HUES48 (cell line): Measurements from ENCODE around the gene SLC24A3.
"Not testable (repeated sequence)": the region's sequence is repeated elsewhere in the genome, so short reads cannot be mapped to it uniquely, and the experiment has no call there.

Experiments used
- H3K27ac ChIP-seq: one replicate; pipeline ENCODE4 v1.7.0; 2013; ENCODE audit warnings: low read depth, low read length, inconsistent platforms
- H3K27me3 ChIP-seq: 2 replicates; pipeline ENCODE4 v1.6.1; 2013; ENCODE audit warnings: mild to moderate bottlenecking, low read length; ENCODE audit not compliant: control insufficient read depth, insufficient read depth
- H3K36me3 ChIP-seq: 2 replicates; pipeline ENCODE4 v1.6.1; 2013; ENCODE audit warnings: low read length; ENCODE audit not compliant: control insufficient read depth, insufficient read depth
- H3K4me1 ChIP-seq: 2 replicates; pipeline ENCODE4 v1.6.1; 2013; ENCODE audit warnings: mild to moderate bottlenecking, low read length; ENCODE audit not compliant: control insufficient read depth, insufficient read depth
- H3K4me3 ChIP-seq: 2 replicates; pipeline ENCODE4 v1.5.1; 2013; ENCODE audit warnings: mild to moderate bottlenecking, low read depth, low read length
- H3K9ac ChIP-seq: 2 replicates; pipeline ENCODE4 v1.6.1; 2013; ENCODE audit warnings: mild to moderate bottlenecking, low read depth, low read length, moderate library complexity
- H3K9me3 ChIP-seq: 2 replicates; pipeline ENCODE4 v1.6.1; 2013; ENCODE audit warnings: low read length; ENCODE audit not compliant: control insufficient read depth, insufficient read depth

SLC24A3 gene

DNA sequence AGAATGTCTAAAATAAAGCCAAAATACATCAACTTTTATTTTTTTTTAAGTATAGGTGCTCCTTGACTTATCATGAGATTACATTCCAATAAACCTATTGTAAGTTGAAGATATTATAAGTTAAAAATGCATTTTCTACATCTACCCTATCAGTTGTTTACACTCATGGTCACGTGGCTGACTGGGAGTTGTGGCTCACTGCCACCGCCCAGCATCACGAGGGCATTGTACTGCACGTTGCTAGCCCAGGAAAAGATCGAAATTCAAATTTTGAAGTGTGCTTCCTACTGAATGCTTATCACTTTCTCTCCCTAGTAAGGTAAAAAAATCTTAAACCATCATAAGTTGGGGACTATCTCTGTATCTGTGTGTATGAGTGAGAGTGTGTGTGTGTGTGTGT is 419.0 kb downstream of the SLC24A3 start:
- H3K27me3 ChIP-seq: no peaks in the 10 kb centered on the region
- no peaks in the 10 kb centered on the region for H3K36me3 ChIP-seq
- no peak overlapping the region for H3K27ac ChIP-seq
- H3K9me3 ChIP-seq: no peaks in the 10 kb centered on the region
- H3K9ac ChIP-seq: no peak overlapping the region
- no peak overlapping the region for H3K4me3 ChIP-seq
- no peaks in the 10 kb centered on the region for H3K4me1 ChIP-seq

DNA sequence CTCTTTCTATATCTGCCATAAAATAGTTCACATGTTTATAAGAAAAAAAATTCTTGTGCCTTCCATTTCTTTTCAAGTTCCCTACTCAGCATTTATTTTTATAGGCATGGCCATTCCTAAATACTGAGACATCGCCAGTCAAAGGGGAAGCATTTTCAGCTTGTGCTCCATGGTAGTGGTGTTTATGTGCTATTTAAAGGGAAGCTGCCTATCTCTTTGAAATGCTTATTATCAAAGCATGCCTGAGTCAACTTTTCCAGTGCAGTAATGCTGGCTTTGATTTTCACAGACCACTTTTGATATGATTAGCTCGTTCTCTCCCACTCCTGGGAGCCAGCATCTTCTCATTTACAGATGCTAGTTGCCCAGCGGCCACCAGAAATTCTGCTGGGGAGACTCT is 421.5 kb downstream of the SLC24A3 start:
- Histone ChIP-seq H3K27ac (no peak overlapping the region), H3K4me3 (no peak overlapping the region), H3K4me1 (no peaks in the 10 kb centered on the region), H3K27me3 (no peaks in the 10 kb centered on the region), H3K9ac (no peak overlapping the region), H3K9me3 (no peaks in the 10 kb centered on the region), H3K36me3 (no peaks in the 10 kb centered on the region)

DNA sequence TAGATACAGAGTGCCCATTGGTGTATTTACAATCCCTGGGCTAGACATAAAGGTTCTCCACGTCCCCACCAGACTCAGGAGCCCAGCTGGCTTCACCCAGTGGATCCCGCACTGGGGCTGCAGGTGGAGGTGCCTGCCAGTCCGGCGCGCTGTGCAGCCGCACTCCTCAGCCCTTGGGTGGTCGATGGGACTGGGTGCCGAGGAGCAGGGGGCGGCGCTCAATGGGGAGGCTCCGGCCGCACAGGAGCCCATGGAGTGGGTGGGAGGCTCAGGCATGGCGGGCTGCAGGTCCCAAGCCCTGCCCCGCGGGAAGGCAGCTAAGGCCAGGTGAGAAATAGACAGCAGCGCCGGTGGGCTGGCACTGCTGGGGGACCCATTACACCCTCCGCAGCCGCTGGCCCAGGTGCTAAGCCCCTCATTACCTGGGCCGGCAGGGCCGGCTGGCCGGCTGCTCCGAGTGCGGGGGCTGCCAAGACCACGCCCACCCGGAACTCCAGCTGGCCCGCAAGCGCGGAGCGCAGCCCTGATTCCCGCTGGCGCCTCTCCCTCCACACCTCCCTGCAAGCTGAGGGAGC is 427.1 kb downstream of the SLC24A3 start:
- not testable (repeated sequence) for H3K9ac ChIP-seq, H3K4me3 ChIP-seq, H3K9me3 ChIP-seq, H3K27ac ChIP-seq, H3K36me3 ChIP-seq, H3K27me3 ChIP-seq, H3K4me1 ChIP-seq

DNA sequence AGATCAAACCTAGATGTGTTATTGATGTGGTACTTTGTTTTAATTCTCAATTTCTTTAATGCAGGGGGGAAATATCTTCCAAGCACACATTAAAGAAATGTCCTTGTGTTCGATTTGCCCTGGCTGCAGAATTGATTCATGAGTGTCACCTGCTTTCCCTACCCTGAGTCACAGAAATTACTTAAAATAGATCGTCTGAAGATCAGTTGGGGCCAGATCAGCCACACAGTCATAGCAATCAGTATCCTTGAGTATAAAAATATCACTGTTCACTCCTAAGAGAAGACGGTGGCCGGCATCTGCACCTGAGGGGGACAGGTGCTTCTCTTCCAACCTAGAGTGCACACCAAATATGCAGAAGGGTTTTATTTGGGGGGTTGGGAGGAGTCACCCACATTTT is 430.4 kb downstream of the SLC24A3 start:
- H3K27ac ChIP-seq: no peak overlapping the region
- H3K9me3 ChIP-seq: no peaks in the 10 kb centered on the region
- H3K27me3 ChIP-seq: no peaks in the 10 kb centered on the region
- H3K36me3 ChIP-seq: no peaks in the 10 kb centered on the region
- no peak overlapping the region for H3K4me3 ChIP-seq
- H3K4me1 ChIP-seq: no peaks in the 10 kb centered on the region
- no peak overlapping the region for H3K9ac ChIP-seq

DNA sequence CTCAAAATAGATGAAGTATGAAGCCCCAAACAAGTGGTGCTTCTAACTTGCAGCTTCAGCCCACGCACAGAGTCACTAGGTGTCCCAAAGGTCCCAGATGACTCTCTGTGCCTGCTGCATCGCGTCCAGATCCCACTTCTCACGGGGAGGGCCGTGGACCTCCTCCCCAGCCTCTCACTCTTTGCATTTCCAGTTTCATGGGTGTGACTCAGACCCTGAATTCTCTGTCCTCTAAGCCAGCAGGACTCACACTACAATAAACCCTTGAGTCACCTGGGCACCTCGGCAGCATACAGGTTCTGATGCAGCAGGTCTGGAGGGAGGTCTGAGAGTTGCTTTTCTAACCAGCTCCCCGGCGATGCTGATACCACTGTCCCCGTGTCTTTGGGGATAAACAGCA is 431.6 kb downstream of the SLC24A3 start:
- no peaks in the 10 kb centered on the region for H3K9me3 ChIP-seq
- H3K27ac ChIP-seq: no peak overlapping the region
- no peaks in the 10 kb centered on the region for H3K4me1 ChIP-seq
- H3K36me3 ChIP-seq: no peaks in the 10 kb centered on the region
- H3K9ac ChIP-seq: no peak overlapping the region
- no peak overlapping the region for H3K4me3 ChIP-seq
- H3K27me3 ChIP-seq: no peaks in the 10 kb centered on the region

DNA sequence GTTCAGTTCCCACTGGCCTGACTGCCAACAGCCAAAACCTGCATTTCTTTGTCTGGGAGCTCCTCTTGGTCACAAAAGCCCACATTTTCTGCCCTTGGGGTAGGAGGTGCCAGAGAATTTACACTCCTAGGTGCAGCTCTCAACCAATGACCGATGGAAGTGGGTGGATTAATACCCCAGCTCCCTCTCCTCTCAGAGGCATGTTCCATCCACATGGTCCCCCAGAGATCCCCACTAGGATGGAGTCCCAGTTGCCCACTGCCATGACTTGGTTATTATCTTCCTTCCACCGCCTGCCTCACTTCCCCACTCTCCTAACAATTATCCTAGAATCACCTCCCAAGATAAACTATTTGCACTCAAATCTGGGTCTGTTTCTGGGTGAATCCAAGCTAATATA is 434.5 kb downstream of the SLC24A3 start:
- Histone ChIP-seq H3K9ac (no peak overlapping the region), H3K4me3 (no peak overlapping the region), H3K4me1 (no peaks in the 10 kb centered on the region), H3K27me3 (no peaks in the 10 kb centered on the region), H3K27ac (no peak overlapping the region), H3K36me3 (no peaks in the 10 kb centered on the region), H3K9me3 (no peaks in the 10 kb centered on the region)

DNA sequence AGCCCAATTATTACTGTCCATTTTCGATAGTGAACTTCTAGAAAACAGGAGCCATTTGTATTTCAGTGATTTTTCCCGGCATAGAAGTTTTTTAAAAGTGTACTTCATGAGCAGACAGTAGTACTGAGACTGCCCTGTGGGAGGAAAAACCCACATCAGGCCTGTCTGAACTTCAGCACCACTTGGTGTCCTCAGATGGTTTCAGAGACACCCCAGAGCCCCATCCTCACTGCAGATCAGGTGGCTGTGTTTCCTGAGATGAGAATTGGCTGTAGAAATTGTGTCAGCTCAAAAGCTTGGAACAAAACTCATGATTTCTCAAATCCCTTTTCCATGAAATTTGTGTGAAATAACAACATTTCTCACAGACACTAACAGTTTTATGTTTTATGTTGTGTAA is 435.6 kb downstream of the SLC24A3 start:
- H3K27ac ChIP-seq: no peak overlapping the region
- H3K9ac ChIP-seq: no peak overlapping the region
- no peaks in the 10 kb centered on the region for H3K36me3 ChIP-seq
- H3K4me1 ChIP-seq: no peaks in the 10 kb centered on the region
- no peak overlapping the region for H3K4me3 ChIP-seq
- H3K9me3 ChIP-seq: no peaks in the 10 kb centered on the region
- H3K27me3 ChIP-seq: no peaks in the 10 kb centered on the region

DNA sequence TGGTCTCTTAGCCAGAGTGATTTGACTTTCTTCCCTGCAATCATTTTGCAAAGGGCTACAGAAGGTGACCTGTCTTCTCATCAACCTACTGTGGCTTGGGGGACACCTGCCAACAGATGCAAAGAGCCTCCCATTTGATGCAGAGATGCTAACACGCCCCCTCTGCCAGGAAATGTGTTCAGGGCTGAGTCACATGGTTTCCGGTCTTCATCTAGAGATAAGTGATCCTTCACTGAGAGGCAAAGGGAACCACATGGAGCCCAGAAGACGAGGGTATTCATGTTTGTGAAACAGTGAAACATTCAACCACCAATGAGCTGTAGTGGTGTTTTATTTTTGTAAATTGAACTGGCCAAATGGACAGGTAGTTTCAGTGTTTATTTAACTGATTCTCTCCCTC is 436.6 kb downstream of the SLC24A3 start:
- H3K9ac ChIP-seq: no peak overlapping the region
- H3K9me3 ChIP-seq: no peaks in the 10 kb centered on the region
- H3K36me3 ChIP-seq: no peaks in the 10 kb centered on the region
- no peaks in the 10 kb centered on the region for H3K27me3 ChIP-seq
- H3K27ac ChIP-seq: no peak overlapping the region
- H3K4me3 ChIP-seq: no peak overlapping the region
- no peaks in the 10 kb centered on the region for H3K4me1 ChIP-seq

DNA sequence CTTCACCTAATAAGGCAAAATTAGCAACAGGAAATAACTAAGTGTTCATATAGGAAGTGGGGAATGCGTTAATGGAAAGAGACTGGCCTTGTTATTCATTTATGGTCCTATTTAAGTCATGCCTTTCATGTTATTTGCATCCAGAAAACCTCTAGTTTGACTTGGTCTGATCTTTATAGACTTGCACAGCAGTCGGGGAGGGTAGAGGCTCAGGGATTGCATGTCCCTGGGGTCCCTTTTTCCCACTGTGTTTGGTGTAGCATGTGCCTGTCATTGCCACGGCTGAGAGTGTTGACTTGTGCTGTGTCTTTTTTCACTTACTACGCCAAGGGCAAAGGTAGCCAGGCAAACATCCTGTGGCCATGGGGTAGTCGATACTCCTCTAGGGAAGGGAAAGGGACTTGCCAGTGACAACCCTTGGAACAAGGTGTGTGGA is 440.2 kb downstream of the SLC24A3 start:
- Histone ChIP-seq H3K4me1 (no peaks in the 10 kb centered on the region), H3K36me3 (no peaks in the 10 kb centered on the region), H3K9me3 (no peaks in the 10 kb centered on the region), H3K9ac (no peak overlapping the region), H3K27ac (no peak overlapping the region), H3K4me3 (no peak overlapping the region), H3K27me3 (no peaks in the 10 kb centered on the region)

DNA sequence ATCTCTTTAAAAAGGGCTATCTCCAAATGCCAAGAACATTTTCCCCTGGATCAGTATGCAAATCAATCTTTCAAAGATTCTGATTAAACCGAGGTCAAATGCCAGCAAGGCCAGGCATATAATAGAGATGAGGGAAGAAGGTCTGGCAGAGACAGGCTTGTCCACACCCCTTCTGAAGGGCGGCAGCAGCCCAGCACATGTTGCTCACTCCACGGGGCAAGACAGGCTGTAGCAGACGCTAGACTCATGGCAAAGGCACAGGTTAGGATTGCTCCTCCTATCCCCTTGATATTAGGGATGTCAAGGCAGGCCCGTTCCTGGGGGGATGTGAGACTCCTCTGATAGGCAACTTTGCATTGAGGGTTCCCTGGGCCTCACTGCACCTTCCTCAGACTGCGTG is 440.9 kb downstream of the SLC24A3 start:
- H3K9ac ChIP-seq: no peak overlapping the region
- no peak overlapping the region for H3K27ac ChIP-seq
- no peak overlapping the region for H3K4me3 ChIP-seq
- H3K9me3 ChIP-seq: no peaks in the 10 kb centered on the region
- H3K27me3 ChIP-seq: no peaks in the 10 kb centered on the region
- H3K4me1 ChIP-seq: no peaks in the 10 kb centered on the region
- H3K36me3 ChIP-seq: no peaks in the 10 kb centered on the region

DNA sequence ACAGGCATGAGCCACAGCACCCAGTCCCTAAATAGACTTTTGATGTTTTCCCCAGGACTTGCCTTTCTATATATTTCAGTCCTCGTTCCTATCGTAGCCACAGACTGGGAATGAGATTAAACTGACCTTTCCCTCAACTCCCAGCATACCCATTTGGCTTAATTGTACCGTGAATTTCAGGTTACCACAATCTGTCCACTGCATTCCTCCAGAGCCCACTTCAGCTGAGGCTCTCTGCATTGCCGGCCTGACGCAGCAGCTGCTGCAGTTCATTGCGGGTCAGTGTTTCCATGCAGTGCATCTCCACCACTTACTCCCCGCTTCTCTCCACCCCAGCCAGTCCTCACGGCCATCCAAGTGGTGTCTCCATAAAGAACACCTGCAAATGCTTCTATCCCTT is 442.5 kb downstream of the SLC24A3 start:
- Histone ChIP-seq H3K4me1 (no peaks in the 10 kb centered on the region), H3K4me3 (no peak overlapping the region), H3K27ac (no peak overlapping the region), H3K9ac (no peak overlapping the region), H3K36me3 (no peaks in the 10 kb centered on the region), H3K27me3 (no peaks in the 10 kb centered on the region), H3K9me3 (no peaks in the 10 kb centered on the region)

DNA sequence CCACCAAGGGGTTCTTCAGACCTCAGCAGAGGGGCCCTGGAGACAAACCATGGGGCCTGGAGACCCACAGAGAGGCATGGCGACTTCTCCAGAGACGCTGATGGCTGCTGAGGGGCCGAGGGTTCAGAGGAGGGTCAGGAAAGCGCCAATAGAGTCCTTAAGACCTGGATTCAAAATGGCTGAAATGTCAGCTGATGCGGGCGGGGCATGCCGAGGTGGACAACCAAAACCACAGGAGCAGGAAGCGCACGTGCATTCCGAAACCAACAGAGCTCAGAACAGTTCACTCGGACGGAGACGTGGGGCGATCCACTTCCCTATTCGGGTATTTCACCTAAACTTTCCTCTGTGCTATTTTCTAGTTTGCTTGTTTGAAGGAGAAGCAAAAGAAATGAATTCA is 445.7 kb downstream of the SLC24A3 start:
- H3K4me3 ChIP-seq: no peak overlapping the region
- no peaks in the 10 kb centered on the region for H3K9me3 ChIP-seq
- no peak overlapping the region for H3K9ac ChIP-seq
- H3K27ac ChIP-seq: no peak overlapping the region
- no peaks in the 10 kb centered on the region for H3K36me3 ChIP-seq
- H3K4me1 ChIP-seq: peaks cover 13% of the 10 kb centered on the region; the same call in 1 of the 2 replicates
- H3K27me3 ChIP-seq: no peaks in the 10 kb centered on the region
